Globus pallidus (tissue), 1 donor: ENCODE results near the gene CCDC116.
A peak's percentile ranks its signal among the peaks of the same experiment; 100 is the strongest.
"Not testable (repeated sequence)": the region's sequence is repeated elsewhere in the genome, so short reads cannot be mapped to it uniquely, and the experiment has no call there.

ENCODE experiments used
- DNase-seq: peaks from one replicate; pipeline ENCODE4 v3.0.0-alpha.2; 2015; ENCODE audit warnings: low spot score

Gene CCDC116

DNA sequence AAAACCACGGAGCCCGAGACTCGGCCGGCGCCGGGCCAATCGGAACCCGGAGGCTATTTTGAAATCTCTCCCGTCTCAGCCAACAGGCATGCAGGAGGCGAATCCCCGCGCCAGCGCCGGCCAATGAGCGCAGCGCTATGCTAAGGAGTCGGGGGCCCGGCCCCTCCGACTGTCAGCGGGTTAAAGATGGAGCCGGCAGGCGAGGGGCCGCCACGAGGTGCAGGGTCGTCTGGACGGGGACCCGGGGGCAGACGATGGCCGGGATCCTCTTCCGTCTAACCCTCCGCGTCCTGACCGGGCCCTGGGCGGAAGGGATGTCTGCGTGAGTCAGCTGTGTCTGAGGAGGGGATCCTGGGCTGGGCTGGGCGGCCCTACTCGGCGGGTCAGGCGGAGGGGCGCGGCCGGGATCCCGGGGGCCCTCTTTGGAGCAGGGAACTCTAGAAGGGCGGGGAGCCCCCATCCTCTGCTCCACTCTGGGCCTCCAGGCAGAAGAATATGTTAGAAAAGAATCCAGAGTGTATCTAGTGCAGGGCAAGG lies 19.5 kb downstream of the CCDC116 start:
- peak; percentile 67 for DNase-seq

DNA sequence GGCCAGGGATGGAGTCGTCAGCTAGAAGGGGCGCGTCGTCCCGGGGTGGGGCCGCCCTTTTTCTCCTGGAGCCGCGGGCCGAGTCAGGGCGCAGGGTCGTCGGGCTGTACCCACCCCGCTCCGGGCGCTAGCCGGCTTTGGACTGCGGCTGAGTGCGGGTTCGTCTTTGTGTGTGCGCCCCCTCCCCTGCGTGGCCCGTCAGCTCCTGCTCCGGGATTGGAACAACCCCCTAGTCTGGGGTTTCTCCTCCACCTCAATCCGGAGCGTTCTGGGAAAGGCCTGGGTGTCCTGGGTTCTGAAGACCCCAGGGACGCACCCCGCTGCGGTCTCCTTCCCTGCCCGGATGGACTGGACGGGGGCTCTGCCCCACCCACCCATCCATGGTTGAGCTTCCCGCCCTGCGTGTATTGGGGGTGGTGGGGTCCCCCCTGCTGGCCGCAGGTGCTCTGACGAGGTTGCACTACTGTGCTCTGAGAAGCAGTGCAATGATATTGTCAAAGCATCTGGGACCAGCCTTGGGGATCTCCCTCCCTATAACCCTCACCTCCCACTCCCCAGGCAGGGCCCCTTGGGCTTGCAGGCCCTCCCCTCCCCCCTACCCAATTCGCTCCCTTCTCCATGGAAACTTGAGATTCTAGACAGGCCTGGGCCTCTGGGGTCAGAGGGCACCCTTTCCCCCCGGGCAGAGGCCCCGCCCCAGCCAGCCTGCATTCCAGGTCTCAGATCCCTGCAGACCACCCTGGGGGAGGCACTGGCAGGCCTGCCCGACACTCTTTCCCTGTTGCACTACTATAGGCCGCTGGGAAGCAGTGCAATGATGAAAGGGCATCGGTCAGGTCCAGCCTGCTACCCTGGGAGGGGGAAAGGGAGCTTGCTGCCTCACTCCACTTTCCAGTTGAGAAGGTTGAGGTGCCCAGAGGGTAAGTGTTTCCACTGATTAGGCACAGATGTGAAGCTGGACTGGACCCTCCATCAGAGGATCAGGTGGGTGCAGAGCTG lies 20.3 kb downstream of the CCDC116 start:
- no peak for DNase-seq

- DNase-seq: no peak
These were observed 24.4 kb downstream of the CCDC116 start for GRCh38 chr22:21657020-21657359.

DNA sequence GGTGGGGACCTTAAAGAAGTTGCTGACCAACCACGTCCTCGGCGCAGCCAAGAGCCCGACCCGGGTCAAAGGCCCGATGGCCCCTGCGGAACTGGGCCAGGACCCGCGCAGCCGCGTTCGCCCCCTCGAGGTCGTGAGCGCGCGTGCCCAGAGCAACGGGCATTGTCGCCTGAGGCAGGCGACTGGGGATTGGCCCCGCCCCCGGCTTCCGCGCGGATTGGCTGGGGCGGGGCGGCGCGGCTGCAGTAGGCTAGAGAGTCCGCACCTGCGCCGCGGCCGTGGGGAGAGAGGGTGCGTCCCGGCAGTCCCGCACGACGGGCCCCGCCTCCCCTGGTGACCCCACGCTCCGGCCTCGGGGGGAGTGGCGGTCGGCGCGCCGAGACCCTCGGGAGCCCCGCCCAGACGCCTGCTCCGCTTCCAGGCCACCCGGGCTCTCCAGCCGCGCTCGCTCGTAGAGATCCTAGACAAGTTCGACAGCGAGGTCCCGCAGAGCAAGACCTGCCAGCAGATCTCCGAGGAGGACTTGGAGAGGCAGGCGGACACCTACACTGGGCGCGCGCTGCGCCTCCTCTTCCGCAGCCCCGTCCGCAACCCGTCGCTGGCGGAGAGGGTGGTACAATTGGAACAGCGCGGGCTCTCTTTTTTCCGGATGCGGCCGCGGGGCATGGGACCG lies 24.9 kb downstream of the CCDC116 start:
- peak; percentile 31 for DNase-seq

GRCh38 chr22:21659864-21660525 lies 27.4 kb downstream of the CCDC116 start:
- DNase-seq: no peak

DNA sequence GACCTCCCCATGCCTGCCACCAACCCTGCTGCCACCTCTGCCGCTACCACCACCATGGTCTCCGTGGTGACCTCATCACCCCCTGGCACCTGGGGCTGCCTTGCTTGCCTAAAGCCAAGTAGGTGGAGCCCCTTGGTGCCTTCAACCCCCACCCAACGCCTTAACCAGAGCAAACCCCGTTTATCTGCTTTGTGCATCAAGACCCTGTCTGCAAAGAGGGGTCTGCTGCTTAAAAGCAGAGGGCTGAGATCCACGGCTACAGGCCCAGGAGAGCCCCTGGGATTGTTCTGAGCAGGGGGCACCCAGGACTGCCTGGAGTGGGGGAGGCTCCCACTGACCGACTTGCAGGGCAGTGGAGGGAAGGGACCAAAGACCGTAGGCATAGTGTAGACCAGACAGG lies 28.3 kb downstream of the CCDC116 start:
- DNase-seq: no peak

GRCh38 chr22:21661991-21662390 lies 29.4 kb downstream of the CCDC116 start:
- no peak for DNase-seq

DNA sequence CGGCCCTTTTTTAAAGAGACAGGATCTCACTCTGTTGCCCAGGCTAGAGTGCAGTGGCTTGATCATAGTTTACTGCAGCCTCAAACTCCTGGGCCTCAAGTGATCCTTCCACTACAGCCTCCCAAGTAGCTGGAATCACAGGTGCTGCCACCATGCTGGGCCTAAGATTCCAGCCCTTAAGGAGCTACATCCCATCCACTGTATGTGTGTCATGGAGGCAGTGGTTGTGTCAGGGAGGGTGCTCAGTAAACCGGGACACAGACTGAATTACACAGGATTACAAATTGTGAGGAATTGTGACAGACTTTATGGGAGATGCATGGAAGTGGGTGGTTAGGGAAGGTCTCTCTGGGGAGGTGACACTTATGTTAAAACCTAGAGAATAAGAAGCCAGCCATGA lies 31.2 kb downstream of the CCDC116 start:
- no peak for DNase-seq

DNA sequence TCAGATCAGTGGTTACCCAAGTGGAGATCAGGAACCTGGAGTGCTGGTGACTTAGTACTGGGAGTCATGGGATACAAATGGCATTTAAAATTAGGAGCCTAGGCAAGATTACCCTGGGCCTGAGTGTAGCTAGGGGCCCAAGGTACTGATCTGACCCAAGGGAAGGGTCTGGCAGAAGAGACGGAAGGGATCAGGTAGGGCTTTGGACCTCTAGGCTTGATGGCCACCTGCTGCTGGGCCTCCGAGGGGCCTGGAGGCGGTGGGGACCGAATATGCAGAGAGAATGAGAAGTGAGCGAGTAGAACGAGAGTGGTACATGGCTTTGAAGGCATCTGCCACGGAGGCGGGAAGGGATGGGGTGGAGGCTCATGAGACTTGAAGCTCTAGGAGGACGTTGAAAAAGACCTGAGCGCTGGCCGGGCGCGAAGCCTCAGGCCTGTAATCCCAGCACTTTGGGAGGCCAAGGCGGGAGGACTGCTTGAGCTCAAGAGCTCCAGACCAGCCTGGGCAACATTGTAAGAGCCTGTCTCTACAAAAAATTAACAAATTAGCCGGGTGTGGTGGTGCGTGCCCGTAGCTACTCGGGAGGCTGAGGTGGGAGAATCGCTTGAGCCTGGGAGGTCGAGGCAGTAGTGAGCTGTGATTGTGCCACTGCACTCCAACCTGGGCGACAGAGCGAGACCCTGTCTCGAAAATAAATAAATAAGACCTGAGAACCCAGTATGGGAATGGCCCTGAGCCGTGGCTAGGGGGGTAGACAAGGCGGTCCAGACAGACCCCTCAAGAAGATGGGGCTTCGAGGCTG lies 32.7 kb downstream of the CCDC116 start:
- DNase-seq: no peak

DNA sequence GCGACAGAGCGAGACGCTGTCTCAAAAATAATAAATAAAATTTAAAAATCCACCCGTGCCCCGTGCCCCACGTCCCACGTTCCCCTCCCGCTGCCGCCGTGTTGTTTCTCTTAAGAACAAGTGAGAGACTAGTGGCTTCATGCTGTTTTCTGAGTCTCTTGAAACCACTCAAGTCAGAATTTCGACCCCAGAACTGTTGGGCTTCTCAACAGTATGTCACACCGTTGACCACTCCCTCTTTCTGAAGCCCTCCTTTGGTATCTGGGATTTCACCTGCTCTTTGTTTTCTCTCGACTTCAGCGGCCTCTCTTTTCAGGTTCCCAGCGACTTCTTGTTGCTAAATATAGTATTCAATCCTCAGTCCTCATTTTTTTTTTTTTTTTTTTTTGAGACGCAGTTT lies 34.2 kb downstream of the CCDC116 start:
- DNase-seq: no peak

GRCh38 chr22:21669026-21669425 lies 36.5 kb downstream of the CCDC116 start:
- DNase-seq: no peak

DNA sequence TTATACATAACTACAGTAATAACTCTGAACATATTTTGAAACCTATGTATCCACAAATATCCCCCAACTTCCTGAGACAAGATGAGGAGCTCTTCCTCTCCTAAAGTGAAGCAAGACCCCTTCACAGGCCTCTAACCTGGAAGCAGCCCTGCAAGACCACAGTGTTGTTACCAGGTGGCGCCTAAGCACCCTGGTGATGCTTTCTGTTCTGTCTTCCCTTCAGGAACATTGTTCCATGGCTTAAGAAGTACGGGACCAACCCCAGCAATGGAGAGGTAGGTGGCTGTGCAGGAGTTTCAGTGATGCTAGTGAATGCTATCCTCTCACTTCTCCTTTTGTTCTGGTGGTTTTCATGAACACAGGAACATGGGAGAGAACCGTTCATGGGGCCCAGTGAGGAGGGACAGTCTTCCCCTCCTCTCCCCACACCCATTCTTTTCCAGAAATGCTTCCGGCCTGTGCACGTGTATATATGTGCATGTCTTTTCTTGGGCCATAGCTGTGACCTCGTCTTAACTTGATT lies 39.6 kb downstream of the CCDC116 start:
- DNase-seq: no peak

GRCh38 chr22:21673534-21674321 lies 41.2 kb downstream of the CCDC116 start:
- DNase-seq: no peak

- DNase-seq: no peak
These were observed 42.2 kb downstream of the CCDC116 start for GRCh38 chr22:21674638-21675245.

GRCh38 chr22:21677606-21678443 lies 45.3 kb downstream of the CCDC116 start:
- no peak for DNase-seq

GRCh38 chr22:21678842-21679241 lies 46.3 kb downstream of the CCDC116 start:
- not testable (repeated sequence) for DNase-seq

GRCh38 chr22:21679383-21679782 lies 46.8 kb downstream of the CCDC116 start:
- DNase-seq: no peak

GRCh38 chr22:21680830-21681565 lies 48.4 kb downstream of the CCDC116 start:
- DNase-seq: no peak
